ENCODE results near the gene HMOX2.

The HMOX2 gene

DNA sequence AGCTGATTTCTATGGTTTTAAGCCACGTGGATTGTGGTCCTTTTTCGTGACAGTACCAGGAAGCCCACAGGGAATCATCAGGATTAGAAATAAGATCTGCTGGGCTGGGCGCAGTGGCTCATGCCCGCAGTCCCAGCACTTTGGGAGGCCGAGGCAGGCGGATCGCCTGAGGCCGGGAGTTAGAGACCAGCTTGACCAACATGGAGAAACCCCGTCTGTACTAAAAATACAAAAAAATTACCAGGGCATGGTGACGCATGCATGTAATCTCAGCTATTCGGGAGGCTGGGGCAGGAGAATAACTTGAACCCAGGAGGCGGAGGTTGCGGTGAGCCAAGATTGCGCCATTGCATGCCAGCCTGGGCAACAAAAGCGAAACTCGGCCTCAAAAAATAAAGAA is 8.3 kb upstream of the HMOX2 start:
- H3K36me3 ChIP-seq (ENCODE audit: insufficient read depth, low read length) = peaks cover 63% of the 10 kb centered on the region
- H4K20me1 ChIP-seq (ENCODE audit: insufficient read depth, low read length) = no peaks in the 10 kb centered on the region
- H2AFZ ChIP-seq (ENCODE audit: low read length) = no peak overlapping the region
- peaks cover 5% of the 10 kb centered on the region for H3K4me1 ChIP-seq (ENCODE audit: insufficient read depth, low read length, severe bottlenecking)
- no peak overlapping the region for H3K4me3 ChIP-seq (ENCODE audit: low read depth, low read length, poor library complexity, severe bottlenecking)
- H3K9me2 ChIP-seq (ENCODE audit: low read depth, low read length) = no peaks in the 10 kb centered on the region
- H3K9me3 ChIP-seq (ENCODE audit: low read length) = no peaks in the 10 kb centered on the region
- no peaks in the 10 kb centered on the region for H3K27me3 ChIP-seq (ENCODE audit: insufficient read depth, low read length)
- H3F3A ChIP-seq (ENCODE audit: insufficient read depth, low read length) = peaks cover 4% of the 10 kb centered on the region; the same call in 1 of the 2 replicates
- TF ChIP-seq, protein P1, sequence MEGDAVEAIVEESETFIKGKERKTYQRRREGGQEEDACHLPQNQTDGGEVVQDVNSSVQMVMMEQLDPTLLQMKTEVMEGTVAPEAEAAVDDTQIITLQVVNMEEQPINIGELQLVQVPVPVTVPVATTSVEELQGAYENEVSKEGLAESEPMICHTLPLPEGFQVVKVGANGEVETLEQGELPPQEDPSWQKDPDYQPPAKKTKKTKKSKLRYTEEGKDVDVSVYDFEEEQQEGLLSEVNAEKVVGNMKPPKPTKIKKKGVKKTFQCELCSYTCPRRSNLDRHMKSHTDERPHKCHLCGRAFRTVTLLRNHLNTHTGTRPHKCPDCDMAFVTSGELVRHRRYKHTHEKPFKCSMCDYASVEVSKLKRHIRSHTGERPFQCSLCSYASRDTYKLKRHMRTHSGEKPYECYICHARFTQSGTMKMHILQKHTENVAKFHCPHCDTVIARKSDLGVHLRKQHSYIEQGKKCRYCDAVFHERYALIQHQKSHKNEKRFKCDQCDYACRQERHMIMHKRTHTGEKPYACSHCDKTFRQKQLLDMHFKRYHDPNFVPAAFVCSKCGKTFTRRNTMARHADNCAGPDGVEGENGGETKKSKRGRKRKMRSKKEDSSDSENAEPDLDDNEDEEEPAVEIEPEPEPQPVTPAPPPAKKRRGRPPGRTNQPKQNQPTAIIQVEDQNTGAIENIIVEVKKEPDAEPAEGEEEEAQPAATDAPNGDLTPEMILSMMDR (IDR thresholded peaks at IDR 0.05; ENCODE audit: low read length) = no peak
- no peak for TF ChIP-seq EZH2 (IDR thresholded peaks at IDR 0.05; ENCODE audit: borderline replicate concordance, low read length)
- no peaks in the 10 kb centered on the region; the same call in 1 of the 2 replicates for H3K79me2 ChIP-seq (ENCODE audit: insufficient read depth, low read length)
- no peak overlapping the region for H3K4me2 ChIP-seq (ENCODE audit: low read length)
- H3K27ac ChIP-seq (ENCODE audit: low read depth, low read length, poor library complexity, severe bottlenecking) = no peak overlapping the region
- H3K9ac ChIP-seq (ENCODE audit: low read length) = no peak overlapping the region

DNA sequence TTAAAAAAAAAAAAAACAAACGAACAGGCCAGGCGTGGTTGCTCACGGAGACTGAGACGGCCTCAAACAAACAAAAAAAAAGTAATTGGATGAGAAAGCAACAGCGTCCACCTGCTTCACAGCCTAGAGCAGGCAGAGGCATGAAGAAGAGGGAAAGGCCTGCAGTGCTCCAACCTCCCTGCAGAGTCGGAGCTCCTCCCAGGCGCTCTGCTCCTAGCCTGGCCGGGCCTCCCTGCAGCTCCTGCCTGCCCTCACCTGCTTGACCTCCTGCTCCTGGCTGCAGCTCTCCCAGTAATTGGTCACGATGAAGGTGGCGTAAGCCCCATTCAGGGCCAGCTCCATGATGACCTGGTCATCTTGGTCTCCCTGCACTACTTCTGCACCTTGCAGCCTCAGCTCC is 7.2 kb upstream of the HMOX2 start:
- H3K4me3 ChIP-seq (ENCODE audit: low read depth, low read length, poor library complexity, severe bottlenecking) = no peak overlapping the region
- no peak overlapping the region for H3K27ac ChIP-seq (ENCODE audit: low read depth, low read length, poor library complexity, severe bottlenecking)
- H3K9me2 ChIP-seq (ENCODE audit: low read depth, low read length) = no peaks in the 10 kb centered on the region
- H2AFZ ChIP-seq (ENCODE audit: low read length) = no peak overlapping the region
- peaks cover 52% of the 10 kb centered on the region for H3K36me3 ChIP-seq (ENCODE audit: insufficient read depth, low read length)
- H3K4me1 ChIP-seq (ENCODE audit: insufficient read depth, low read length, severe bottlenecking) = peaks cover 16% of the 10 kb centered on the region
- no peaks in the 10 kb centered on the region for H4K20me1 ChIP-seq (ENCODE audit: insufficient read depth, low read length)
- H3K27me3 ChIP-seq (ENCODE audit: insufficient read depth, low read length) = no peaks in the 10 kb centered on the region
- no peak overlapping the region for H3K4me2 ChIP-seq (ENCODE audit: low read length)
- H3F3A ChIP-seq (ENCODE audit: insufficient read depth, low read length) = peaks cover 4% of the 10 kb centered on the region; the same call in 1 of the 2 replicates
- no peaks in the 10 kb centered on the region; the same call in 1 of the 2 replicates for H3K79me2 ChIP-seq (ENCODE audit: insufficient read depth, low read length)
- no peaks in the 10 kb centered on the region for H3K9me3 ChIP-seq (ENCODE audit: low read length)
- no peak for TF ChIP-seq EZH2 (IDR thresholded peaks at IDR 0.05; ENCODE audit: borderline replicate concordance, low read length)
- TF ChIP-seq, protein P1 (IDR thresholded peaks at IDR 0.05; ENCODE audit: low read length) = no peak
- no peak overlapping the region for H3K9ac ChIP-seq (ENCODE audit: low read length)

DNA sequence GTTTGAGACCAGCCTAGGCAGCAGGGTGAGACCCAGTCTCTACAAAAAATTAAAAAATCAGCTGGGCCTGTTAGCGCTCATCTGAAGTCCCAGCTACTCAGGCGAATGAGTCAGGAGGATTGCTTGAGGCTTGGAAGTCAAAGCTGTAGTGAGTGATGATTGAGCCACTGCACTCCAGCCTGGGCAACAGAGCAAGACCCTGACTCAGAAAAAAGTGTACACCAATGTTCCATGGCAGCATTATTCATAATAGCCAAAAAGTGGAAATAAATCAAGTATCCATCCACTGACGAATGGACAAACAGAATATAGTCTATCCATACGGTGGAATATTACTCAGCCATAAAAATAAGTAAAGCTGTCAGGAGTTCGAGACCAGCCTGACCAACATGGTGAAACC is 4.3 kb upstream of the HMOX2 start:
- no peak overlapping the region for H3K4me3 ChIP-seq (ENCODE audit: low read depth, low read length, poor library complexity, severe bottlenecking)
- no peaks in the 10 kb centered on the region for H4K20me1 ChIP-seq (ENCODE audit: insufficient read depth, low read length)
- peaks cover 27% of the 10 kb centered on the region for H3K4me1 ChIP-seq (ENCODE audit: insufficient read depth, low read length, severe bottlenecking)
- H3K4me2 ChIP-seq (ENCODE audit: low read length) = no peak overlapping the region
- H3K9me3 ChIP-seq (ENCODE audit: low read length) = no peaks in the 10 kb centered on the region
- H3K79me2 ChIP-seq (ENCODE audit: insufficient read depth, low read length) = no peaks in the 10 kb centered on the region; the same call in 1 of the 2 replicates
- TF ChIP-seq EZH2 (IDR thresholded peaks at IDR 0.05; ENCODE audit: borderline replicate concordance, low read length) = no peak
- TF ChIP-seq, protein P1 (IDR thresholded peaks at IDR 0.05; ENCODE audit: low read length) = no peak
- H3F3A ChIP-seq (ENCODE audit: insufficient read depth, low read length) = peaks cover 4% of the 10 kb centered on the region; the same call in 1 of the 2 replicates
- H3K27me3 ChIP-seq (ENCODE audit: insufficient read depth, low read length) = no peaks in the 10 kb centered on the region
- no peaks in the 10 kb centered on the region for H3K9me2 ChIP-seq (ENCODE audit: low read depth, low read length)
- H3K27ac ChIP-seq (ENCODE audit: low read depth, low read length, poor library complexity, severe bottlenecking) = no peak overlapping the region
- no peak overlapping the region for H3K9ac ChIP-seq (ENCODE audit: low read length)
- peaks cover 29% of the 10 kb centered on the region for H3K36me3 ChIP-seq (ENCODE audit: insufficient read depth, low read length)
- no peak overlapping the region for H2AFZ ChIP-seq (ENCODE audit: low read length)
